Astrocyte (in vitro differentiated cells and primary cell): ENCODE data around the gene ATXN7L3.

Experiments used
- EZH2 ChIP-seq: IDR thresholded peaks from 2 replicates; pipeline ENCODE4 v1.6.1; 2012; ENCODE audit warnings: mild to moderate bottlenecking, low read length, inconsistent platforms; ENCODE audit not compliant: insufficient read depth
- TF ChIP-seq, protein P1 (sequence below): IDR thresholded peaks from 2 replicates; pipeline ENCODE4 v1.5.1; 2011; ENCODE audit warnings: low read depth, mild to moderate bottlenecking, inconsistent platforms, low read length, moderate library complexity; ENCODE audit not compliant: insufficient read depth

DNA sequence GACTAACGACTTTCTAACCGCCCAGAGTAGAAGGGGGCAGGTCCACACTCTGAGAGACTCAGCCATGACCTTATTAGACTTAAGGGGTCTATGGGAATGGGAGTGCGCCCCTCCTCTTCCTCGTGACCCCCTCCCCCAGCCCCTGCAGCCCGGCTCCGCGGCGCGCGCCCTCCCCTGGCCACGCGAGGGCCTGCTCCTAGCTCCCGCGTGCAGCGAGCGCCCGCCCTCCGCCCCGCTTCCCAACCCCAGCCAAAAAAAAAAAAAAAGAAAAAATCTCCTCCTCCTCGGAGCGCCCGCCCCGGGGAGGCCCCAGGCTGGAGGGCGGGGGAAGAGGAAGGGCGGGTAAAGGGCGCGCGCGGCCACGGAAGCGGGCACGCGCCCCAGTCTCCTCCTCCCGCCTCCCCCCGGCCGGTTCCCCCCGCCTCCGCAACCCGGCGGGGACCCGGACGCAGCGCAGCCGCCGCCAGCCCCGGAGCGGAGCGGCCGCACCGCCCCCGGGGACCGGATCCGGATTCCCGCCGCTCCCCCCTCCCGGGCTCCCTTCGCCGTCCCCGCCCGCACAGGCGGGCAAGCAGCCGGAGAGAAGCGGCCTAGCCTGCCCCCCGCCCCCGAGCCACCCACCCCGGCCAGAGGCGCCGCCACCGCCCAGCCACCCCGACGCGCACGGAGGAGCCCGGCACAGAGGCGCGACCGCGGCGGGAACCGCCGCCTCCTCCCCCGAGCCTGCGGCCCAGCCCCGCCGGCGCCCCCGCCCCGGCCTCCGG is 18.8 kb upstream of the ATXN7L3 start:
- TF ChIP-seq, protein P1, sequence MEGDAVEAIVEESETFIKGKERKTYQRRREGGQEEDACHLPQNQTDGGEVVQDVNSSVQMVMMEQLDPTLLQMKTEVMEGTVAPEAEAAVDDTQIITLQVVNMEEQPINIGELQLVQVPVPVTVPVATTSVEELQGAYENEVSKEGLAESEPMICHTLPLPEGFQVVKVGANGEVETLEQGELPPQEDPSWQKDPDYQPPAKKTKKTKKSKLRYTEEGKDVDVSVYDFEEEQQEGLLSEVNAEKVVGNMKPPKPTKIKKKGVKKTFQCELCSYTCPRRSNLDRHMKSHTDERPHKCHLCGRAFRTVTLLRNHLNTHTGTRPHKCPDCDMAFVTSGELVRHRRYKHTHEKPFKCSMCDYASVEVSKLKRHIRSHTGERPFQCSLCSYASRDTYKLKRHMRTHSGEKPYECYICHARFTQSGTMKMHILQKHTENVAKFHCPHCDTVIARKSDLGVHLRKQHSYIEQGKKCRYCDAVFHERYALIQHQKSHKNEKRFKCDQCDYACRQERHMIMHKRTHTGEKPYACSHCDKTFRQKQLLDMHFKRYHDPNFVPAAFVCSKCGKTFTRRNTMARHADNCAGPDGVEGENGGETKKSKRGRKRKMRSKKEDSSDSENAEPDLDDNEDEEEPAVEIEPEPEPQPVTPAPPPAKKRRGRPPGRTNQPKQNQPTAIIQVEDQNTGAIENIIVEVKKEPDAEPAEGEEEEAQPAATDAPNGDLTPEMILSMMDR: peak; percentile 3
- TF ChIP-seq EZH2: no peak
